GM06990 (cell line): ENCODE results near the gene ZBTB20.

Experiments used
- DNase-seq: peaks from one replicate; pipeline ENCODE4 v3.0.0-alpha.2; 2011; ENCODE audit not compliant: insufficient read length; ENCODE audit errors: extremely low read depth
- H3K27me3 ChIP-seq: replicated peaks from 2 replicates; pipeline ENCODE4 v1.6.0; 2011; ENCODE audit warnings: low read length; ENCODE audit not compliant: control insufficient read depth, insufficient read depth
- H3K36me3 ChIP-seq: 2 replicates; pipeline ENCODE4 v1.5.1; 2011; ENCODE audit warnings: low read length; ENCODE audit not compliant: control insufficient read depth, insufficient read depth
- H3K4me3 ChIP-seq: replicated peaks from 2 replicates; pipeline ENCODE4 v1.5.1; 2011; ENCODE audit warnings: low read depth, mild to moderate bottlenecking, control low read depth, low read length
- CTCF ChIP-seq: IDR thresholded peaks from 2 replicates; pipeline ENCODE4 v1.5.1; 2011; ENCODE audit warnings: low read length, control low read depth, mild to moderate bottlenecking, inconsistent platforms; ENCODE audit not compliant: insufficient read depth, poor library complexity, severe bottlenecking

Gene ZBTB20

GRCh38 chr3:114694251-114694650 lies 452.8 kb downstream of the ZBTB20 start:
- H3K4me3 ChIP-seq = no peak overlapping the region
- no peaks in the 10 kb centered on the region for H3K27me3 ChIP-seq
- no peak for TF ChIP-seq CTCF
- no peak for DNase-seq
- no peaks in the 10 kb centered on the region for H3K36me3 ChIP-seq

DNA sequence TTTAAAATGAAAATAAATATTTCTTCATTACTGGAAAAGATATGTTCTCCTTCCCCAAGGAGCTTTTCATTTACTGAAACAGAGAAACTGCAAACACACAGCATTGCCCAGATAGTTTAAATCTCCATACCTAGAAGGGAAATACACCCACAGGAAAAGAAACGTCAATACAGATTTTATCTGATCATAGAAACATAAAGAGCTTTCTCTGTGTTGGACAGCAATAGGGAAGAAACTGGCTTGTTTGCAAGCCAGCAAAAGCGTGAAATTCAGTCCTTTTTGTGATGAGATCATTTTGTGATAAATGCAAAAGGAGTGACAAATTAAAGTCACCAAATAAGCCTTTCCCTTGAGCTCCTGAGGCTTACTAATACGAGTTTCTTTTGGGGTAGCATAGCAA lies 455.2 kb downstream of the ZBTB20 start:
- H3K4me3 ChIP-seq = no peak overlapping the region

GRCh38 chr3:114690911-114691310 lies 456.2 kb downstream of the ZBTB20 start:
- no peak for DNase-seq

More for the DNA sequence above, 455.2 kb downstream of the ZBTB20 start:
- DNase-seq = no peak
- no peaks in the 10 kb centered on the region for H3K27me3 ChIP-seq
- TF ChIP-seq CTCF = no peak
- H3K36me3 ChIP-seq = no peaks in the 10 kb centered on the region

DNA sequence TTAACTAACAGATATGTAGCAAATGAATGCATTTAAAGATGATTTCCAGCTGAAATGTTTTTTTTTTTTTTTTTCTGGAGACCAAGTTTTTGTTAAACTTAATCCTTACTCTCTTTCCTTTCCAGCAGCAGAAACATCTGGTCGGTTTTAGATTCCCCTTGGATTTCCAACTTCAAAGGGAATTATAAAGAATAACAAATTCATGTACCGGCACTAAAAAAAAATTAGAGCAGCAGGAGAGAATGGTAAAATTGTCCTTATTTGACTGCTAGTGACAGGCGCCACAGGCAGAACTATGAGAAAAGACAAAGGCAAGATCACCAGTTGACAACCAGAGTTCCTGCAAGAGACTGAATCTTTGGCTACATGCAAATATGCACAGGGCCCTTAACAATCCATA lies 459.9 kb downstream of the ZBTB20 start:
- no peak for TF ChIP-seq CTCF
- DNase-seq = no peak
- no peak overlapping the region for H3K4me3 ChIP-seq
- no peaks in the 10 kb centered on the region for H3K27me3 ChIP-seq
- H3K36me3 ChIP-seq = no peaks in the 10 kb centered on the region

More at GRCh38 chr3:114690911-114691310, 456.2 kb downstream of the ZBTB20 start:
- no peak for TF ChIP-seq CTCF
- Histone ChIP-seq H3K36me3 (no peaks in the 10 kb centered on the region), H3K27me3 (no peaks in the 10 kb centered on the region), H3K4me3 (no peak overlapping the region)

GRCh38 chr3:114686621-114687020 lies 460.5 kb downstream of the ZBTB20 start:
- DNase-seq = no peak
- no peak for TF ChIP-seq CTCF
- H3K4me3 ChIP-seq = no peak overlapping the region
- no peaks in the 10 kb centered on the region for H3K36me3 ChIP-seq
- no peaks in the 10 kb centered on the region for H3K27me3 ChIP-seq

DNA sequence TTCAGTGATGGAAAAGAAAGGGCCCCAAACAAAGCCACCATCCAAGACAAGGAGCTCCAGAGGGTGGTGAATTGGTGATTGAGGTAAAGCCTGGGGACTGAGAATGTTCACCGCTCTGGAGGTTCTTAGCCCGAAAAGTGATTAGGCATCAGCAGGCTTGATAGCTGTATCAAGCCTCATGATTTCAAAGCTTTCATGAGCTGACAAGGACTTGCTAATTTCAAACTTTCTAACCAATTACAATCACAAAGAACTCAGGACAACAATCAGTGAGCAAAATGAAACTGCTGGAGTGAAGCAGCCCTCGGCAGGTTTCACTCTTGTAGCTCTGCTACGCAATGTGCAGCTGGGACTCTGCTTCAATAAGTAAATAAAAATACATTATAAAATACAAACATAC lies 461.9 kb downstream of the ZBTB20 start:
- Histone ChIP-seq H3K4me3 (no peak overlapping the region), H3K27me3 (no peaks in the 10 kb centered on the region), H3K36me3 (no peaks in the 10 kb centered on the region)
- TF ChIP-seq CTCF = no peak
- DNase-seq = no peak
